Measurements from ENCODE around the gene GPC5. TPM values are rescaled to one million over a fixed set of nuclear protein-coding genes. Genes with fewer than 3 reads are reported as not detected.

The GPC5 gene
- total RNA-seq, 1 donor from 2014 or later, result 0.07 TPM

GRCh38 chr13:92621985-92622384, 1223.6 kb downstream of the GPC5 start:
- Histone ChIP-seq H3K79me2 (ENCODE audit: low read depth) (no peaks in the 10 kb centered on the region), H3K9me3 (ENCODE audit: low read depth) (no peaks in the 10 kb centered on the region), H2AFZ (replicated peaks) (no peak overlapping the region), H3K27ac (no peak overlapping the region), H3K36me3 (no peaks in the 10 kb centered on the region), H3K9ac (no peak overlapping the region), H3K27me3 (no peaks in the 10 kb centered on the region), H3F3A (ENCODE audit: low read depth) (no peaks in the 10 kb centered on the region), H3K4me3 (no peak overlapping the region), H3K4me2 (no peak overlapping the region), H4K20me1 (ENCODE audit: low read depth) (no peaks in the 10 kb centered on the region), H3K4me1 (no peaks in the 10 kb centered on the region)
- Mint-ChIP-seq H3K27me3 (ENCODE audit: insufficient read depth, low read depth) (no peaks in the 10 kb centered on the region), H3K27ac (no peak overlapping the region), H3K9me3 (no peaks in the 10 kb centered on the region), H3K36me3 (no peaks in the 10 kb centered on the region), H3K4me3 (no peak overlapping the region), H3K4me1 (no peaks in the 10 kb centered on the region)
- DNase-seq (ENCODE audit: low spot score), result no peak
- TF ChIP-seq EZH2 (IDR thresholded peaks at IDR 0.05), result no peak
- no peak for TF ChIP-seq CTCF (IDR thresholded peaks at IDR 0.05)
- TF ChIP-seq EZH2phosphoT487 (IDR thresholded peaks at IDR 0.05), result no peak

GRCh38 chr13:92622905-92623304, 1224.5 kb downstream of the GPC5 start:
- Mint-ChIP-seq H3K4me1 (no peaks in the 10 kb centered on the region), H3K4me3 (no peak overlapping the region), H3K27ac (no peak overlapping the region), H3K27me3 (ENCODE audit: insufficient read depth, low read depth) (no peaks in the 10 kb centered on the region), H3K36me3 (no peaks in the 10 kb centered on the region), H3K9me3 (no peaks in the 10 kb centered on the region)
- no peak for DNase-seq (ENCODE audit: low spot score)
- Histone ChIP-seq H2AFZ (replicated peaks) (no peak overlapping the region), H3K27me3 (no peaks in the 10 kb centered on the region), H4K20me1 (ENCODE audit: low read depth) (no peaks in the 10 kb centered on the region), H3K4me3 (no peak overlapping the region), H3K4me1 (no peaks in the 10 kb centered on the region), H3K9ac (no peak overlapping the region), H3K36me3 (no peaks in the 10 kb centered on the region), H3K27ac (no peak overlapping the region), H3K4me2 (no peak overlapping the region), H3K79me2 (ENCODE audit: low read depth) (no peaks in the 10 kb centered on the region), H3F3A (ENCODE audit: low read depth) (no peaks in the 10 kb centered on the region), H3K9me3 (ENCODE audit: low read depth) (no peaks in the 10 kb centered on the region)
- TF ChIP-seq EZH2phosphoT487 (IDR thresholded peaks at IDR 0.05), result no peak
- no peak for TF ChIP-seq EZH2 (IDR thresholded peaks at IDR 0.05)
- no peak for TF ChIP-seq CTCF (IDR thresholded peaks at IDR 0.05)

- H3K9me3 ChIP-seq (ENCODE audit: low read depth), result no peaks in the 10 kb centered on the region
- H3K36me3 ChIP-seq, result no peaks in the 10 kb centered on the region
- no peak overlapping the region for H3K9ac ChIP-seq
- DNase-seq (ENCODE audit: low spot score), result no peak
- H3K36me3 Mint-ChIP-seq, result no peaks in the 10 kb centered on the region
- H3K4me1 ChIP-seq, result no peaks in the 10 kb centered on the region
- H3K4me3 ChIP-seq, result no peak overlapping the region
- H3K79me2 ChIP-seq (ENCODE audit: low read depth), result no peaks in the 10 kb centered on the region
- H3K4me3 Mint-ChIP-seq, result no peak overlapping the region
- H3F3A ChIP-seq (ENCODE audit: low read depth), result no peaks in the 10 kb centered on the region
- no peaks in the 10 kb centered on the region for H3K4me1 Mint-ChIP-seq
- no peak overlapping the region for H3K4me2 ChIP-seq
- no peak overlapping the region for H3K27ac ChIP-seq
- no peak overlapping the region for H2AFZ ChIP-seq (replicated peaks)
- H3K9me3 Mint-ChIP-seq, result no peaks in the 10 kb centered on the region
- no peaks in the 10 kb centered on the region for H3K27me3 Mint-ChIP-seq (ENCODE audit: insufficient read depth, low read depth)
- H3K27ac Mint-ChIP-seq, result no peak overlapping the region
- H3K27me3 ChIP-seq, result no peaks in the 10 kb centered on the region
- H4K20me1 ChIP-seq (ENCODE audit: low read depth), result no peaks in the 10 kb centered on the region
- TF ChIP-seq CTCF (IDR thresholded peaks at IDR 0.05) (no peak), EZH2phosphoT487 (IDR thresholded peaks at IDR 0.05) (no peak), EZH2 (IDR thresholded peaks at IDR 0.05) (no peak)
These were observed 1227.9 kb downstream of the GPC5 start for GRCh38 chr13:92626274-92626673.
